CD4-positive, alpha-beta T cell treated with Interleukin-15 for 4 hours (primary cell): Measurements from ENCODE around the gene KLRD1.
A peak's percentile ranks its signal among the peaks of the same experiment; 100 is the strongest.
"Not testable (repeated sequence)": the region's sequence is repeated elsewhere in the genome, so short reads cannot be mapped to it uniquely, and the experiment has no call there.

Experiments used
- DNase-seq: peaks from one replicate; pipeline ENCODE4 v3.0.0-alpha.2; 2020; ENCODE audit warnings: low spot score

The KLRD1 gene

GRCh38 chr12:10368206-10369171, 60.8 kb downstream of the KLRD1 start:
- DNase-seq, result no peak

GRCh38 chr12:10369557-10370415, 62.1 kb downstream of the KLRD1 start:
- peak; percentile 42 for DNase-seq

- DNase-seq, result not testable (repeated sequence)
Measured at GRCh38 chr12:10371893-10372535, 64.3 kb downstream of the KLRD1 start.

GRCh38 chr12:10372559-10372958, 64.9 kb downstream of the KLRD1 start:
- DNase-seq, result no peak

- no peak for DNase-seq
Measured at GRCh38 chr12:10374624-10375018, 67.0 kb downstream of the KLRD1 start.

- peak; percentile 53 for DNase-seq
Measured at GRCh38 chr12:10378737-10379136, 71.1 kb downstream of the KLRD1 start.
